Left lung (tissue), 10 donors: ENCODE data around the gene PLPP4. TPM values are rescaled to one million over a fixed set of nuclear protein-coding genes. Genes with fewer than 3 reads are reported as not detected.

Source experiments
- ATAC-seq: fragments of 200-7000 bp; cut with Tn5 transposase; one replicate; pipeline ENCODE4 v1.9.1; 2020; ENCODE audit warnings: moderate library complexity
- DNase-seq, 4 donors: peaks; one replicate each; pipeline ENCODE4 v3.0.0-alpha.2; 2013 to 2020
- H3K27ac ChIP-seq, 2 donors: fragments of 200-600 bp; sonication (generic) in 1 of 2; one replicate each; pipeline versions ENCODE4 v1.5.0 to v1.8.0; 2020 to 2021
- H3K27me3 ChIP-seq, 2 donors: fragments of 200-600 bp; sonication (generic) in 1 of 2; one replicate each; pipeline versions ENCODE4 v1.5.0 to v1.8.0; 2020 to 2021
- H3K36me3 ChIP-seq, 2 donors: fragments of 200-600 bp; sonication (generic) in 1 of 2; one replicate each; pipeline versions ENCODE4 v1.5.0 to v1.8.0; 2020 to 2021
- H3K4me1 ChIP-seq, 2 donors: fragments of 200-600 bp; one replicate each; pipeline ENCODE4 v1.8.0; 2021
- H3K4me3 ChIP-seq, 2 donors: fragments of 200-600 bp; sonication (generic) in 1 of 2; one replicate each; pipeline versions ENCODE4 v1.5.0 to v1.8.0; 2020 to 2021; ENCODE audit warnings: mild to moderate bottlenecking in 1 of 2
- H3K9me3 ChIP-seq, 2 donors: fragments of 200-600 bp; sonication (generic) in 1 of 2; one replicate each; pipeline versions ENCODE4 v1.5.0 to v1.8.0; 2020 to 2021
- intact Hi-C, 2 donors: fragments of 100-400 bp; cut with DNase I; formaldehyde crosslinking; loops; one replicate each; pipeline versions ENCODE4 v1.11.2 to v1.14.2; 2022
- polyA plus RNA-seq, 6 donors: library from polyadenylated mRNA; unstranded; fragments of 120-200 nt; gene quantifications; one replicate each; pipeline ENCODE4 v1.2.1, GENCODE V29; 2013; ENCODE audit not compliant: insufficient read length in 6 of 6
- total RNA-seq, 2 donors: library from RNA; stranded (reverse); fragmentation: NEBNext Ultra II Directional; extraction: Animal tissue kit (Norgen Biotek cat#: 25700); gene quantifications; one replicate each; pipeline ENCODE4 v1.2.1, GENCODE V29; 2021
- TF ChIP-seq, protein P1 (sequence below), 2 donors: fragments of 200-600 bp; sonication (generic) in 1 of 2; IDR thresholded peaks; one replicate each; pipeline versions ENCODE4 v1.5.0 to v1.8.0; 2021; ENCODE audit warnings: antibody characterized with exemption in 2 of 2
- donor health status: DM: no; HTN: yes; CAD: no.
- donor health status: DM: no; HTN: no; CAD: no.

The PLPP4 gene
- total and polyA plus RNA-seq, 8 donors, result 0.11 to 0.67 TPM; not detected in 6

DNA sequence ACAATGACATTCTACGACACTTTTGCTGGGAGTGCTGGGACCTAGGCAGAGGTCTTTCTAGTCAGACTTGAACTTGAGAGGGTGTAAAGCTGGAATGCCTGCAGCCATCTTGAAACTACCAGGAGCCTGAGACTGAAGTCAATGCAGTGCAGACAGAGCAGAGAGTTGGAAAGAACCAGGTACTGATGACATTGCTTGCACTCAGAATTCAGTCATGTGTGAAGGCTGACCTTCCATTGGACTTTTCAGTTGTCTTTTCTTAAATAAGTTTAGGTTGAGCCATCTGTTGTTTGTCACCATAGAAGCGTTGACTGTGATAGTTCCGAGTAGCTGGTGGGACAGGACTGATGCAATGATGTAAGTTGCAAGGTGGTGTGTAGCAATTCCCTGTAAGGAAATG, 3.1 kb upstream of the PLPP4 start:
- Histone ChIP-seq H3K27me3 (peaks cover 27 to 46% of the 10 kb centered on the region in 2 donors), H3K4me1 (peaks cover 7 to 15% of the 10 kb centered on the region in 2 donors), H3K27ac (no peak overlapping the region), H3K4me3 (no peak overlapping the region), H3K36me3 (no peaks in the 10 kb centered on the region), H3K9me3 (no peaks in the 10 kb centered on the region)
- TF ChIP-seq, protein P1, sequence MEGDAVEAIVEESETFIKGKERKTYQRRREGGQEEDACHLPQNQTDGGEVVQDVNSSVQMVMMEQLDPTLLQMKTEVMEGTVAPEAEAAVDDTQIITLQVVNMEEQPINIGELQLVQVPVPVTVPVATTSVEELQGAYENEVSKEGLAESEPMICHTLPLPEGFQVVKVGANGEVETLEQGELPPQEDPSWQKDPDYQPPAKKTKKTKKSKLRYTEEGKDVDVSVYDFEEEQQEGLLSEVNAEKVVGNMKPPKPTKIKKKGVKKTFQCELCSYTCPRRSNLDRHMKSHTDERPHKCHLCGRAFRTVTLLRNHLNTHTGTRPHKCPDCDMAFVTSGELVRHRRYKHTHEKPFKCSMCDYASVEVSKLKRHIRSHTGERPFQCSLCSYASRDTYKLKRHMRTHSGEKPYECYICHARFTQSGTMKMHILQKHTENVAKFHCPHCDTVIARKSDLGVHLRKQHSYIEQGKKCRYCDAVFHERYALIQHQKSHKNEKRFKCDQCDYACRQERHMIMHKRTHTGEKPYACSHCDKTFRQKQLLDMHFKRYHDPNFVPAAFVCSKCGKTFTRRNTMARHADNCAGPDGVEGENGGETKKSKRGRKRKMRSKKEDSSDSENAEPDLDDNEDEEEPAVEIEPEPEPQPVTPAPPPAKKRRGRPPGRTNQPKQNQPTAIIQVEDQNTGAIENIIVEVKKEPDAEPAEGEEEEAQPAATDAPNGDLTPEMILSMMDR (IDR thresholded peaks at IDR 0.05), result no peak
- intact Hi-C loops, result no loop called here
- DNase-seq (no peak), ATAC-seq (no peak)

DNA sequence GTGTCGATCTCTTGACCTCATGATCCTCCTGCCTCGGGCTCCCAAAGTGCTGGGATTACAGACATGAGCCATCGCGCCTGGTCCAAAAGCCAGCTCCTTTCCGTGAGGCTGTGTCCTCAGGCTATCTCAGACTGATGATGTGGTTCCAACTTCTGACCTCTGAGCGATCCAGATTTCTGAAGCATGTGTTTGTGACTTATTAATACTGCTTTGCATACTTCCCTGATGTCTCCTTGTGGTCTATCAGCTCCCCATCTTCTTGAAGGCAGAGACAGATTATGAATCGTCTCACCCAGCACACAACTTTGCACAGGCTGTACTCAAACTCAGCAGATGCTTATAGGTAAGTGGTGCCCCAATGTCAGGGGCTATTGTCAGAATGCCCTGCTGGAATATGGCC, 2.0 kb upstream of the PLPP4 start:
- no peak for DNase-seq
- Histone ChIP-seq H3K36me3 (no peaks in the 10 kb centered on the region), H3K4me1 (peaks cover 7 to 15% of the 10 kb centered on the region in 2 donors), H3K27ac (no peak overlapping the region), H3K9me3 (no peaks in the 10 kb centered on the region), H3K4me3 (no peak overlapping the region), H3K27me3 (peaks cover 29 to 57% of the 10 kb centered on the region in 2 donors)
- intact Hi-C loops, result no loop called here
- TF ChIP-seq, protein P1 (IDR thresholded peaks at IDR 0.05), result no peak
- no peak for ATAC-seq

DNA sequence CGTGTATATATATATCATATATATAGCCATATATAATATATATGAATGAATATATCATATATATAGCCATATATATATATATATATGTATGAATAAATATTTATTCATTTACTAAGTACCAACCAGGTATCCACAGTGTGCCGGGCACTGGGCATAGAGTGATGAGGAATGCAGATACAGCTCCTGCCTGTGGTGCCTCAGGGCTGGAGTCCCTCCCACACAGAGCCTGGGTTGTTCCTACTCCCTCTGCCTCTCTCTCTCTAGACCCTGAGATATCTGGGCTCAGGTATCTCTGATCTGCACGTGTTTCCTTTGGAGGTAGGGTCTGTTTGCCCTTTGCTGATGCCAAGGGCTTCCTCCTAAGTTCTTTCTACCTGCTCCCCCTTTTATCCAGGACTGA, 1.4 kb upstream of the PLPP4 start:
- H3K27me3 ChIP-seq, result peaks cover 29 to 63% of the 10 kb centered on the region in 2 donors
- H3K4me3 ChIP-seq, result no peak overlapping the region
- no peaks in the 10 kb centered on the region for H3K36me3 ChIP-seq
- intact Hi-C loops, result no loop called here
- H3K27ac ChIP-seq, result no peak overlapping the region
- no peak for DNase-seq
- H3K9me3 ChIP-seq, result no peaks in the 10 kb centered on the region
- TF ChIP-seq, protein P1 (IDR thresholded peaks at IDR 0.05), result no peak
- H3K4me1 ChIP-seq, result peaks cover 7 to 15% of the 10 kb centered on the region in 2 donors
- ATAC-seq, result no peak

DNA sequence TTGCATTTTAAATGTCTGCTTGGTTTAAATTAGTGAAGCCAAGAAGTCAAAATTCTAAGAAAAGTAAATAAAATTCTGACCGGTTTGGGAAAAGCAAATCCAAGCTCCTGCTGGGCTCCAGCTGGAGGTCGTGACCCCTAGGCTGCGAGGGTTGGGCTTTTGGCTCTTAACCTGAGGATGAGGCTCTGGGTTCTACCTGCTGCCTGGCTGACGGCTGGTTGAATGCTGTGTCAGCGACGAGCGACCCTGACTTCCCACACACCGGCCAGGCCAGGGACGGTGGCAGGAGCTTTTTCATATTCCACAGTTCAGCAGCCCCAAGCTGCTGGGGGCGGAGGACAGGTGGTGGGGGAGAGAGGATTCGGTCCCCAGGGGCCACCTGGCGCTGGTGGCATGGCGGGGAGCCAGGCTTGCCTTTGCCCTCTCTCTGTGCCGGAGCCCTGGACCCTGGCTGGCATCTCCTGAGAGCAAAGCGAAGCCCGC, 843 bp upstream of the PLPP4 start:
- peaks cover 7 to 15% of the 10 kb centered on the region in 2 donors for H3K4me1 ChIP-seq
- intact Hi-C loops, result no loop called here
- ATAC-seq, result no peak

DNA sequence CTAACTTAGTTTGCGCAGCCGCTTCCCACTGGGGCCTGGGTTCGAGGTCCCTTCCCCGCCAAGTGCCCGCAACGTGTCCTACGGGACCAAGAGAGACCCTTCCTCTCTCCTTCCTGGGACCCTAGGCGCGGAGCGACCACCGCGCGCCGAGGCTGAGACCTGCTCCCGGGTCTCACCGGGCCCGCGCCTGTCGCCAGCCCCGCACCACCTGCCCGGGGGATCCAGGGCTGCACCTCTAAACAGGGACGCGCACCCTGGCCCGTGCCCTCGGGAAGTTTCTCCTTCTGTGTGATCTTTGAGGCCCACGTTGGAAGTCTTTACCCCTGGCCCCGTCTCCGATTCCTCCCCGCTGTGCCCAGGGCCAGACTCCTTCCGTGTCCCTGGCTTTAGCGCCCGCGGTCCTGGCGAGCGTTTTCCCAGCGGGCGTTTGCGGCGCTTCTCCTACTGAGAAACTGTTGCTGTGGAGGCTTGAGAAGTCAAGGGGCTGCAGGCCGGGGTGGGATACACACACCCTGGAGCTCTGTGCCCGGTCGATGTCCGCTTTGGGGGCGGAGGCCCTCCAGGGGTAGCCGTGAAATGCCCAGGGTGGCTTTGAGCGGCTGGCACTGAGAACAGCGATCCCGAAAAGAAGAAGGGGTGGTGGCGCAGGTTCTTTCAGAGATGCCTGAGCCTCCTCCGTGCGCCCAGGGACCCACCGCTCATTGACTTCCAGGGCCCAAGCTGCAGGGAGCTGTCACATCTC, 575 bp downstream of the PLPP4 start:
- intact Hi-C loops, result no loop called here
- TF ChIP-seq, protein P1 (IDR thresholded peaks at IDR 0.05), result no peak
- ATAC-seq, result no peak
- Histone ChIP-seq H3K4me1 (peaks cover 7 to 15% of the 10 kb centered on the region in 2 donors), H3K27me3 (peaks cover 29 to 77% of the 10 kb centered on the region in 2 donors), H3K9me3 (no peaks in the 10 kb centered on the region), H3K27ac (no peak overlapping the region), H3K36me3 (no peaks in the 10 kb centered on the region), H3K4me3 (peak overlapping the region; percentile 19 to 25)
- peak in 1 of 4 donors; percentile 79 for DNase-seq

More for the DNA sequence above, 843 bp upstream of the PLPP4 start:
- Histone ChIP-seq H3K4me3 (peak overlapping the region in 1 of 2 donors; percentile 25), H3K9me3 (no peaks in the 10 kb centered on the region), H3K36me3 (no peaks in the 10 kb centered on the region), H3K27ac (no peak overlapping the region), H3K27me3 (peaks cover 29 to 69% of the 10 kb centered on the region in 2 donors)
- no peak for DNase-seq
- TF ChIP-seq, protein P1 (IDR thresholded peaks at IDR 0.05), result no peak
